Medulla oblongata (tissue), 1 donor: Measurements from ENCODE around the gene PPP2R5C.

Source experiments
- DNase-seq: peaks from one replicate; pipeline ENCODE4 v3.0.0-alpha.2; 2015; ENCODE audit errors: extremely low spot score

The PPP2R5C gene

GRCh38 chr14:101814934-101815333 lies 53.4 kb downstream of the PPP2R5C start:
- no peak for DNase-seq

- DNase-seq, result no peak
Observed at GRCh38 chr14:101815994-101816393, 54.5 kb downstream of the PPP2R5C start.

GRCh38 chr14:101817501-101818001 lies 56.0 kb downstream of the PPP2R5C start:
- DNase-seq, result no peak

DNA sequence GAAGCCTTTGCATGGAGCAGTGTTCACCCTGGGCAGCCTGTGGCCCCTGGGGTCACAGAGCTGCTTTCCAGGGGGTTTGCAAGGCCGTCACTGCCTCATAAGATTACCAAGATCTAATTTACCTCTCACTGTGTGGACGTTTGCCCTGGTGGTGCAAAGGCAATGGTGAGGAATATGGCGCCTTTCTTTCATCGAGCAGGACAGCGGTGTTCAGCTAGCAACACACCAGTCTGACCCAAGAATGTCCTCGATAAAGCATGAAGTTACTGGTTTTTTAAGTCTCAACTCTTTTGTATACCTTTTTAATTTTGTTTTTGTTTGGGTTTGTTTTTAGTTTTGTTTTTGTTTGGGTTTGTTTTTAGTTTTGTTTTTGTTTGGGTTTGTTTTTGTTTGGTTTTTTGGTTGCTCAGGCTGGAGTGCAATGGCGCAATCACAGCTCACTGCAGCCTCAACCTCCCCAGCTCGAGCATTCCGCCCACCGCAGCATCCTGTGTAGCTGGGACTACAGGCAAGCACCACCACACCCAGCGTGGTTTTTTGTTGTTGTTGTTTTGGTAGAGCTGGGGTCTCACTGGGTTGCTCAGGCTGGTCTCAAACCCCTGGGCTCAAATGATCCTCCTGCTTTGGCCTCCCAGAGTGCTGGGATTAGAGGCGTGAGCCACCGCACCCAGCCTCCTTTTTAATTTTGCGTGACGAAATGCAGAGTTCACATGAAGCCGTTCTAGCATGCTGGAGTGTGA lies 57.9 kb downstream of the PPP2R5C start:
- DNase-seq, result no peak

DNA sequence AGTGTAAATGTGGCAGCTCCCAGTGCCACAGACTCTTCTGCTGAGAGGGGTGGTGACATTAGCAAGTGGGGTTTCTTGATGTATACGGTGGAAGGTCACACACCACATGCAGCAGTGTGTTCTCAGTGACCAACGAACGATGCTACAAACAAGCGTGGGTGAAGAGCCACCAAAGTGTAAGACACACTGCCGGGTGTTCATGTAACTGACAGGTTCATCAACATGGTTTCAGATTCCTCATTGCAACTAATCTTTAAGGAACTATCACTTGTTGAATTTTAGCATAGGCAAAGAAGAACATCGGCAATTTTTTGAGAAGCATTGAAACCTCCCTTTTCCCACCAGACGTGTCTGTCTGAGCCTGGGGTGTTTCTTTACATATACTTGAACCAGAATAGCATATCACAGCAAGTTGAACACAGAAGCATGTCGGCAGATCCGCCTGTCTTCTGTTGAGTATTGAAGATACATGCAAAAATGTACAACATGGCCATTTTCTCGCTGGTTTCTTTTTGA lies 58.8 kb downstream of the PPP2R5C start:
- no peak for DNase-seq

DNA sequence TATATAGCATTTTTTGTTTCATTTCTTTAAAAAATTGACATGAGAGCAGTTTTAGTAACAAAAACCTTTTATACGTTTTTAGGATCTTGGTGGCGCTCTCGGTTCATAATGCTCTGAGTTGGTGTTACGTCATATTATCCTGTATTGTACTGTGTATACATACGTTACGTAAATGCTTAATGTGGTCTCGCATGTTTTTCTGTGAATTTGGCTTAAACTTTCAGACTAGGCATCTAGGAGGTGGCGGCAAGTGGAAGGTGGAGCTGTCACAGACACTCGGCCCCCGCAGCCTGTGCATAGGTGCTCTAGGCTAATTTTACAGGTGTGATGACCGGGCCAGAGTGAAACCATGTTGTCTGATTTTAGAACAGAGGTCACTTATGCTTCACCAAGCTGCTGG lies 60.0 kb downstream of the PPP2R5C start:
- DNase-seq, result no peak

GRCh38 chr14:101823066-101823465 lies 61.6 kb downstream of the PPP2R5C start:
- DNase-seq, result no peak

- peak; percentile 62 for DNase-seq
Observed at GRCh38 chr14:101823511-101824120, 62.1 kb downstream of the PPP2R5C start.

GRCh38 chr14:101824339-101824727 lies 62.8 kb downstream of the PPP2R5C start:
- DNase-seq, result no peak

GRCh38 chr14:101825797-101826196 lies 64.3 kb downstream of the PPP2R5C start:
- no peak for DNase-seq

- DNase-seq, result no peak
Observed at GRCh38 chr14:101826351-101826750, 64.8 kb downstream of the PPP2R5C start.

DNA sequence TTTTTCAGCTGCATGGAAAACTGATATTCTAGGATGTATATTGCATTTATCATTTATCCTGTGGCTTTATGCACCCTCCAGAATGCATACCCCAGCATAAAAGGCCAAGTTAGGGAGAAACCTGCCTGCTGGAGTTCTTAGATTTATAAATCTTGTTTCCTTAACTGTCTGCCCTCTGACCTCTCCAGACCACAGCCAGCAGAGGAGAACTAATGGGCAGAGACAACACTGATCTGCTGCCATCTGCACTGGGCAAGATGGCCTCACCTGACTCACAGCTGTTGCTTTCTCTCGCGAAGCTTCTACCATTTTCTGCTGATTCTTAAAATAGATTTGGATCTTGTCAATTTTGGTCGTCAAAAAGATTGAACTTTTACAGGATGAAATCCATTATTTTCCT lies 65.8 kb downstream of the PPP2R5C start:
- no peak for DNase-seq

DNA sequence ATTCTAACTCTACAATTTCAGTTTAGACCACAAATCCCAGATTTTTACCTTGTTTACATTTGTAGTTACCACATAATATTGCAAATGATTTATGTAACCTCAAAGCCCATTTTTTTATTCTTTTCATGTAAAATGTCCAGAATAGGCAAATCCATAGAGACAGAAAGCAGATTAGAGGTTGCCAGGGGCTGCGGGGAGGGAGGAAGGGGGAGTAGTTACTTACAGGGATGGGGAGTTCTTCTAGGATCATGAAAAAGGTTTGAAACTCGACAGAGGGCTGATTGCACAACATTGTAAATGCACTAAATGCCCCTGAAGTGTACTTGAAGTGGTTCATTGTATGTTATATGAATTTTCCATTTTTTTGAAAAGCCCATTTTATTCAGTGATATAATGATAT lies 66.5 kb downstream of the PPP2R5C start:
- no peak for DNase-seq

GRCh38 chr14:101830271-101830670 lies 68.8 kb downstream of the PPP2R5C start:
- peak; percentile 85 for DNase-seq

DNA sequence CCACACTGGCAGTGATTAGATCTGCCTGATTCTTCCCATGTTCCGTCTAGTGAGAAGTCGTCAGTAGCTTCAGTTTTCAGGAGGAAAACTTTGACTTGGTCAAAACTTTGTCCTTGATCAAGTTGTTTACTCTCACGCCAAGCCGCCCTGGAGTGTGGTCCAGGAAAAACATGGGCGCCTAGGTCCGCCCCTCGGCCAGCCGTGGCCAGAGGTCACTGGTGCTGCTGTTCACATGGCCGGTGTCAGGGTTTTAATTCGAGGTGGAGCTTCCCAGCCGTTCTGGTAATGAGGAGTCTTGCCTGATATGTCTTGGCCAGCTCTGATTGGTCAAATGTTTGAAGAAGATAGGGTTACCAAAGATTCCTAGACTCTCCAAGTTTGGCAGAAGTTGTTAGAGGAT lies 71.5 kb downstream of the PPP2R5C start:
- no peak for DNase-seq

DNA sequence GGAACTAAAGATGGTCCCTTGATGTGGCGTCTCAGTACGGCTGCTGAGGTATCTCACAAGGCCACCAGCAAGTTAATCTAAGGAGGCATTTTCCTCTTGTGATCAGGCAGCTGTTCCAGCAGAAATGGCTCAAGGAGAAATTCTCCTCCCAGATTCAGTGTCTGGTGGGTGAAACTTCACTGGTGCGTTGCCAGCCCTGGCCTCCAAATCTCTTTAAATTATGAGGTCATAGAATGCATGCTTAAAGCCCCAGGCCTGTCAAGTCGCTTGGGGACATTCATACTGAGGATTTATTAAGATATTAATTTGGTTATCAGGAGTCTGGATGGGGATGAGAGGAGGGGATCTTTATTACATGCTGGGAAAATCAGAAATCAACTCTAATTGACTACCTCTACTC lies 72.9 kb downstream of the PPP2R5C start:
- no peak for DNase-seq

GRCh38 chr14:101834800-101835547 lies 73.5 kb downstream of the PPP2R5C start:
- DNase-seq, result peak; percentile 60

DNA sequence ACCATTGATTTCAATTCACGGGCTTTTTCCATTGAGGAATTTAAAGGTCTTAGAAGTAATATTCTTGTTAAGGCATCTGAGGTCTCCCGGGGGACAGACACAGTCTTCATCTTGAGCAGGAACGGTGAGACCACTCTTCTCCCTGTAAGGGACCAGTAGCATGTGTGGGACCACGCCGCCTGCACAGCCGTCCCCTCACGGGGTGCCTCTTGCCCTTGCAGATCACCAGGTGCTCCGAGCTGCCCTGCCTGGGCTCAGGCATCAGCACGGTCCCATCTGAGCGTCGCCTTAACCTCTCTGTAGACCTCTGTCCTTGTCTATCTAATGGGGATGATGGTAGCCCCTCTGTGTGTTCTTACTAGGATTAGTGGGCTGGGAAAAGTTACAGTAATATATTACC lies 74.1 kb downstream of the PPP2R5C start:
- no peak for DNase-seq

DNA sequence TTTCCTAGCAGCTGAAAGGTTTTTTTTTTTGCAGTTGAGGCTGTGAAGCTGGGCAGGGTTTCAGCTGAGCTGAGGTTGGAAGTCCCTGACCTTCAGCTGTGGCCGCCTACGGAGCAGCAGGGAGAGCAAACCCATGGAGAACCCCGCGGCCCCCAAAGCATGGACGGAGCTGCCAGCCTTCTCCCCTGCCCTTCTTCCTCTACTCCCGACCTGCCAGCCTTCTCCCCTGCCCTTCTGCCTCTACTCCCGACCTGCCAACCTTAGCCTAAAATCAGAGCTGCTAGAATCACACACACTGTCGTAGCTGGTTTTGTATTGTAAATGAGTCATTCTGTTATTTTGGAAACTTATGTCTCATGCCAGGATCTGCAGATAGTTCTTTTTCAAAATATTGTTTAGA lies 74.6 kb downstream of the PPP2R5C start:
- no peak for DNase-seq

- DNase-seq, result no peak
Observed at GRCh38 chr14:101838476-101838875, 77.0 kb downstream of the PPP2R5C start.

- DNase-seq, result no peak
Observed at GRCh38 chr14:101839236-101839635, 77.7 kb downstream of the PPP2R5C start.

DNA sequence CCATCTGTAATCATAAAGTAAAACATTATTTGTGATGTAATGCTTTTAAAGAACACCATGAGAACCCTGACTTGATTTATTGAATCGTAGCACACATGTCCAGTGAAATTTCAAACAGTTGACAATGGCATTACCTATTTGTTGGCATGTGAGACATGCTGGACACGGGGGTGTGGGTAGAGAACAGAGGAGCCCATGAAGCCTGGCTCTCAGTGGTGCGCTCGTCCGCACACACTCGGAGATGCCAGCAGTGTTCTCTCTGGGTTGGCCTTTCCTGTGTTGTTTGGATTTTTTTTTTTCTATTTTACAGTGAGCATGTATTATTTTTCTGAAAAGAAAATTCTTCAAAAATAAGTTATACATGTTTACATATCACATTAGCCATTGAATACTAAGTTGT lies 78.2 kb downstream of the PPP2R5C start:
- no peak for DNase-seq
